Measurements from ENCODE around the gene TPSAB1. TPM values are rescaled to one million over a fixed set of nuclear protein-coding genes. Genes with fewer than 3 reads are reported as not detected.

The TPSAB1 gene
- total RNA-seq, 1 experiment from 2014 or later = 22.9 TPM

DNA sequence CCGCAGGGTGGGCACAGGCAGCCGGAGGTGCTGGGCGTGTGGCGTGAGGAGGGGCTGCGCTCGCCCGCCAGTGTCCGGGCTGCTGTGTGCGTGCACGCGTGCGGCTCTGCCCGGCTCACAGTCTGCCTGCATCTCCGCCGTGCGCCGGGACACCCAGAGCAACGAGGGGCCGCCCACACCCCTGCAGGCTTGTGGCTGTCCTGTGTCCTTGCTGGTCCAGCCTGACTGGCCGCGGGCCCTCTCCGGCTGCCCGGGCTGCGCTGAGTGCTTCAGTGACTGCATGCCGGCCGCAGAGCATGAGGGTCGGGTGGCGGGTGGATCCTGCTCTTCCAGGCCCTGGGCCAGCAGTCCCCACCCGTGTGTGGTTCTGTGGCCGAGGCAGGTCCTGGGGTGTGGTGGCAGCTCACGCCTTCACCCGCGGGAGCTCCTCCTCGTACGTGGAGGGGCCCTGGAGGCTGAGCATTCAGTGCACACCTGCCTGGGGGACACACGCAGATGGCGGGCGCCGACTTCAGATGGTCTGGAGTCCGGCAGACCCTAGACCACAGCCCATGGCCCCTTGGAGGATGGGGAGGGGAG, 27.8 kb upstream of the TPSAB1 start:
- no peak overlapping the region for H3K27ac ChIP-seq (ENCODE audit: low read depth, low read length, poor library complexity, severe bottlenecking)
- no peaks in the 10 kb centered on the region for H3K9me3 ChIP-seq (ENCODE audit: low read depth, low read length, poor library complexity, severe bottlenecking)
- no peak for DNase-seq (ENCODE audit: low spot score)
- H3K27me3 ChIP-seq (replicated peaks; ENCODE audit: insufficient read depth, low read depth, low read length, poor library complexity) = no peaks in the 10 kb centered on the region
- H3K4me3 ChIP-seq (ENCODE audit: low read depth, low read length, poor library complexity, severe bottlenecking) = no peak overlapping the region
- TF ChIP-seq, protein P1, sequence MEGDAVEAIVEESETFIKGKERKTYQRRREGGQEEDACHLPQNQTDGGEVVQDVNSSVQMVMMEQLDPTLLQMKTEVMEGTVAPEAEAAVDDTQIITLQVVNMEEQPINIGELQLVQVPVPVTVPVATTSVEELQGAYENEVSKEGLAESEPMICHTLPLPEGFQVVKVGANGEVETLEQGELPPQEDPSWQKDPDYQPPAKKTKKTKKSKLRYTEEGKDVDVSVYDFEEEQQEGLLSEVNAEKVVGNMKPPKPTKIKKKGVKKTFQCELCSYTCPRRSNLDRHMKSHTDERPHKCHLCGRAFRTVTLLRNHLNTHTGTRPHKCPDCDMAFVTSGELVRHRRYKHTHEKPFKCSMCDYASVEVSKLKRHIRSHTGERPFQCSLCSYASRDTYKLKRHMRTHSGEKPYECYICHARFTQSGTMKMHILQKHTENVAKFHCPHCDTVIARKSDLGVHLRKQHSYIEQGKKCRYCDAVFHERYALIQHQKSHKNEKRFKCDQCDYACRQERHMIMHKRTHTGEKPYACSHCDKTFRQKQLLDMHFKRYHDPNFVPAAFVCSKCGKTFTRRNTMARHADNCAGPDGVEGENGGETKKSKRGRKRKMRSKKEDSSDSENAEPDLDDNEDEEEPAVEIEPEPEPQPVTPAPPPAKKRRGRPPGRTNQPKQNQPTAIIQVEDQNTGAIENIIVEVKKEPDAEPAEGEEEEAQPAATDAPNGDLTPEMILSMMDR (conservative IDR thresholded peaks at IDR 0.05; ENCODE audit: low read depth, low read length) = no peak
- TF ChIP-seq EZH2 (IDR thresholded peaks at IDR 0.05; ENCODE audit: borderline replicate concordance, low read depth, low read length, poor library complexity, severe bottlenecking) = no peak
- ChIA-PET CTCF (no interaction called here), POLR2A (ENCODE audit: low non-redundant PET) (no interaction called here)
- no TSS peak for BruUV-seq (replicated peaks)
- H3K36me3 ChIP-seq (ENCODE audit: insufficient read depth, low read length, poor library complexity, severe bottlenecking) = peaks cover 42% of the 10 kb centered on the region
- no peaks in the 10 kb centered on the region for H3K4me1 ChIP-seq (ENCODE audit: insufficient read depth, low read length, poor library complexity, severe bottlenecking)
- intact Hi-C loops (cut with micrococcal nuclease; ENCODE audit: unreplicated experiment) = no loop called here

DNA sequence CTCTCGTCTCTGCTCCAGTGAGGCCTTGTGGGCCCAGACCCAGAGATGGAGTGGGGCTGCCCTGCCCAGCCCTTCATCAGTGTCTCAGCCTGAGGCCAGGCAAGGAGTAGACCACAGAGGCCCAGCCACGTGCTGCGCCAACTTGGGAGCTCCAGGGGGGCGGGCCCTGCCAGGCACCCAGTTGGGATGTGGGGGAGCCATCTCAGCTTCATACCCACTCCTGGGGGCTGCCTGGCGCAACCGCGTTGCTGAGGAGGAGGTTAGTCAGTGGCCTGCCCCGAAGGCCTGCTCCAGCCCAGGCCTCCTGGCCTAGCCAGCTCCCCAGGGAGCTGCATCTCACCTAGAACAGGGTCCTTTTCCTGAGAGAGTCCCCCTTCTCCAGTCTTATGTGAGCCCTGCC, 27.3 kb upstream of the TPSAB1 start:
- no TSS peak for BruUV-seq (replicated peaks)
- Histone ChIP-seq H3K27ac (ENCODE audit: low read depth, low read length, poor library complexity, severe bottlenecking) (no peak overlapping the region), H3K4me3 (ENCODE audit: low read depth, low read length, poor library complexity, severe bottlenecking) (no peak overlapping the region), H3K9me3 (ENCODE audit: low read depth, low read length, poor library complexity, severe bottlenecking) (no peaks in the 10 kb centered on the region), H3K4me1 (ENCODE audit: insufficient read depth, low read length, poor library complexity, severe bottlenecking) (no peaks in the 10 kb centered on the region), H3K27me3 (replicated peaks; ENCODE audit: insufficient read depth, low read depth, low read length, poor library complexity) (no peaks in the 10 kb centered on the region), H3K36me3 (ENCODE audit: insufficient read depth, low read length, poor library complexity, severe bottlenecking) (peaks cover 43% of the 10 kb centered on the region)
- ChIA-PET CTCF (no interaction called here), POLR2A (ENCODE audit: low non-redundant PET) (no interaction called here)
- intact Hi-C loops (cut with micrococcal nuclease; ENCODE audit: unreplicated experiment) = no loop called here
- no peak for DNase-seq (ENCODE audit: low spot score)
- TF ChIP-seq, protein P1 (conservative IDR thresholded peaks at IDR 0.05; ENCODE audit: low read depth, low read length) = no peak
- TF ChIP-seq EZH2 (IDR thresholded peaks at IDR 0.05; ENCODE audit: borderline replicate concordance, low read depth, low read length, poor library complexity, severe bottlenecking) = no peak

DNA sequence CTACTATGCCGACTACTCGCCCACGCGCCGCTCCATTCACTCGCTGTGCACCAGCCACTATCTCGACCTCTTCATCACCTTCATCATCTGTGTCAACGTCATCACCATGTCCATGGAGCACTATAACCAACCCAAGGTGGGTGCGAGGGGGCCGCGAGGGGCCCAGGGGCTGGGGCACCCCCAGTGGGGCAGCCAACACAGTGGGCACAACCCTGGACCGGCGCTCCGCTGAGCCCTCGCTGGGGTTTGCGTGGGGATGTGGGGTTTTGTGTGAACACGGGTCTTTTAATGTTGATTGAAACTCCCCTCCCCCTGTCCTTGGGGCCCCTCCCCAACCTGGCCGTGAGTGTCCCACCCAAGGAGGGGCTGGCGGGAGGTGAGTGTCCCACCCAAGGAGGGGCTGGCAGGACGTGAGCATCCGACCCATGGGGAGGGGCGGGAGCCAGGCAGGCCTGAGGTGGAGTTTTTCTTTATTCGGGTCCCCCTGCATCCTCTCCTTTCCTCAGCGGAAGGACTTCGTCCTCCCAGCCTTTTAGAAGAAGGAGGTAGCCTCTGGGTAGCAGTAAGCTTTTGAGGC, 26.6 kb upstream of the TPSAB1 start:
- Histone ChIP-seq H3K27me3 (replicated peaks; ENCODE audit: insufficient read depth, low read depth, low read length, poor library complexity) (no peaks in the 10 kb centered on the region), H3K4me1 (ENCODE audit: insufficient read depth, low read length, poor library complexity, severe bottlenecking) (no peaks in the 10 kb centered on the region), H3K4me3 (ENCODE audit: low read depth, low read length, poor library complexity, severe bottlenecking) (no peak overlapping the region), H3K36me3 (ENCODE audit: insufficient read depth, low read length, poor library complexity, severe bottlenecking) (peaks cover 45% of the 10 kb centered on the region), H3K9me3 (ENCODE audit: low read depth, low read length, poor library complexity, severe bottlenecking) (no peaks in the 10 kb centered on the region), H3K27ac (ENCODE audit: low read depth, low read length, poor library complexity, severe bottlenecking) (no peak overlapping the region)
- ChIA-PET POLR2A (ENCODE audit: low non-redundant PET) (no interaction called here), CTCF (no interaction called here)
- DNase-seq (ENCODE audit: low spot score) = no peak
- TF ChIP-seq, protein P1 (conservative IDR thresholded peaks at IDR 0.05; ENCODE audit: low read depth, low read length) = no peak
- TF ChIP-seq EZH2 (IDR thresholded peaks at IDR 0.05; ENCODE audit: borderline replicate concordance, low read depth, low read length, poor library complexity, severe bottlenecking) = no peak
- BruUV-seq (replicated peaks) = no TSS peak
- intact Hi-C loops (cut with micrococcal nuclease; ENCODE audit: unreplicated experiment) = no loop called here

Measured in A673 (cell line).